Natural killer cell treated with Interleukin-12 subunit alpha and Interleukin-12 subunit beta and Interleukin-15 and Interleukin-18, amount 100 ng/mL, for 72 hours (primary cell): ENCODE results near the gene KCNQ1. TPM values are rescaled to one million over a fixed set of nuclear protein-coding genes. Genes with fewer than 3 reads are reported as not detected.

ENCODE experiments used
- ATAC-seq, 2 donors: fragments of 150-1000 bp; cut with Tn5 transposase in 1 of 2; sonication (Bioruptor Pico), chemical (Tn5 transposase) in 1 of 2; 2 replicates each; pipeline ENCODE4 v1.10.0; 2021
- DNase-seq: peaks from one replicate; pipeline ENCODE4 v3.0.0; 2022; ENCODE audit warnings: low spot score
- H3K27ac Mint-ChIP-seq, 2 donors: 1 replicate in 1 of 2; 2 replicates in 1 of 2; pipeline ENCODE4 v1.8.0; 2022; ENCODE audit warnings: mixed read lengths in 2 of 2, mild to moderate bottlenecking in 1 of 2, moderate library complexity in 1 of 2
- H3K27me3 Mint-ChIP-seq, 2 donors: 1 replicate in 1 of 2; 2 replicates in 1 of 2; pipeline ENCODE4 v1.8.0; 2022; ENCODE audit warnings: mixed read lengths in 2 of 2
- H3K36me3 Mint-ChIP-seq: one replicate; pipeline ENCODE4 v1.8.0; 2022; ENCODE audit warnings: mixed read lengths
- H3K4me1 Mint-ChIP-seq, 2 donors: 1 replicate in 1 of 2; 2 replicates in 1 of 2; pipeline ENCODE4 v1.8.0; 2022; ENCODE audit warnings: low read depth in 2 of 2, mixed read lengths in 2 of 2, mild to moderate bottlenecking in 1 of 2
- H3K4me3 Mint-ChIP-seq: one replicate; pipeline ENCODE4 v1.8.0; 2022; ENCODE audit warnings: mixed read lengths
- H3K9me3 Mint-ChIP-seq: 2 replicates; pipeline ENCODE4 v1.8.0; 2022; ENCODE audit warnings: mixed read lengths
- total RNA-seq, 2 donors: library from RNA; stranded (reverse); gene quantifications; one replicate each; pipeline ENCODE4 v1.2.3, GENCODE V29; 2022

KCNQ1 gene
- total RNA-seq, 2 donors from 2014 or later: 0.19 to 1.4 TPM

DNA sequence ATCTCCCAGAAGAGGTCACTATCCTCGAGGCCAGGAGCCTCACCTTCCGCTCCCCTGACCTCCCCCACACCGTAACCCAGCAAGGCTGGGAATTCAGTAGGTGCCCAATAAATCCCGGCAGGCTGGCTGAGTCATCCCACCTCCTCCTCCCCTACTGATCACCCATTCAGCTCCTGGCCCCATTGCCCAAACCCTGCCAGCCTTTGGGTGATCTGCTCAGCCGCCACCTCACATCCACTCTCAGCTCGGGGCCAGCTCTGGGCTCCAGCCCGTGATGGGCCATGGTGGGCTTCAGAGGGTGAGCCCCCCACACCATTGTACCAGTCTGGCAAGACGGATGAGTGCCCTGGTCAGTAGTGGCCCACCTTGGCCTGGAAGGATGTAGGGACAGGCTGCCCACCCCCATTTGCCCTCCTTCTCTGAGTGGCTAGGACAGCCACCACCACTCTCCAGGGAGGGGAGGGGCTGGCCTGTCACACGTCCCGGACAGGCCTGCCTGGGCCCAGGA is 8.7 kb upstream of the KCNQ1 start:
- no peaks in the 10 kb centered on the region for H3K4me1 Mint-ChIP-seq
- peaks cover 6 to 12% of the 10 kb centered on the region in 2 donors for H3K27me3 Mint-ChIP-seq
- ATAC-seq (peak in 1 of 2 donors; percentile 7), DNase-seq (peak; percentile 49)
- no peak overlapping the region for H3K4me3 Mint-ChIP-seq
- no peak overlapping the region for H3K27ac Mint-ChIP-seq
- H3K9me3 Mint-ChIP-seq: no peaks in the 10 kb centered on the region
- no peaks in the 10 kb centered on the region for H3K36me3 Mint-ChIP-seq

DNA sequence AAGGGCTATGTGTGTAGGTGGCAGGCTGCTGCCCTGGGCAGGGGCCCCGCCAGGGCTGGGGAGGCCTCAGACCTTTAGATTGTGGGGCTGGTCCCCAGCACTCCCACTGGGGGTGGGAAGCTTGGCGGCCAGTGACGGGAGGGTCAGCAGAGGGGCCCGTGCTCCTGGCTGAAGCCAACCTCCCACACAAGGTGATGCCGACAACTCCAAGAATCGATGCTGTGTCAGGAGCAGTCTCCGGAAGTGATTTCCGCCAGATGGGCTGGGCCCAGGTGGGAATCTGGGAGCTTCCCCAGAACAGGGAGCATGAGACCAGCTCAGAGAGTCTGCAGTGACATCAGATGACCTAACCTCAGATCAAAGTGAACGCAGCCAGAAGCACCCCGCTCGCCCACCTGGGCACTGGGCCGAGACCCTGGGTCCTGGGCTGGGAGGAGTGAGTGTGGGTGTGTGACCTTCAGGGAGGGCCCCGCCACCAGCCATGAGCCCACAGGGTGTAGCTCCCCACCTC is 8.2 kb upstream of the KCNQ1 start:
- peak; percentile 48 for DNase-seq
- Mint-ChIP-seq H3K4me3 (no peak overlapping the region), H3K27ac (no peak overlapping the region), H3K9me3 (no peaks in the 10 kb centered on the region), H3K4me1 (no peaks in the 10 kb centered on the region), H3K27me3 (peaks cover 6 to 12% of the 10 kb centered on the region in 2 donors), H3K36me3 (no peaks in the 10 kb centered on the region)
- no peak for ATAC-seq

DNA sequence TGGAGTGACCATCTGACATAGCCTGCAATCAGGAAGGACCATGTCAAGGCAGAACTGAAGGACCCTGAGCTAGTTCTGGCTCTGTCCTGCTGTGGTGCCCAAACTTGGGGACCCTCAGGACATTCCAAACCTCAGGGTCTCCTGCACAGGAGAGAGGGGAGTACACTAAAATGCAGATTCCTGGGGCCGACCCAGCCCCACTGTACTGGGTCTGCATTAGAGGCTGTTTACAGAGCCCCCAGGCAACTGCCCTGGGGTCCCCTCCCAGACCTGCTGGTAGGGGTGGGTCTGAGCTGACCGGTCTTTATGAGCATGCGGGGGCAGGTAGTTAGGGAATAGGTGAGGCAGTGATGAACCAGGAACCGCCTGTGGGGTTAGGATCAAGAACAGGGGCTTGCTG is 7.3 kb upstream of the KCNQ1 start:
- DNase-seq (peak; percentile 20), ATAC-seq (no peak)
- Mint-ChIP-seq H3K9me3 (no peaks in the 10 kb centered on the region), H3K27ac (no peak overlapping the region), H3K4me3 (no peak overlapping the region), H3K27me3 (peaks cover 6 to 12% of the 10 kb centered on the region in 2 donors), H3K4me1 (no peaks in the 10 kb centered on the region), H3K36me3 (no peaks in the 10 kb centered on the region)

DNA sequence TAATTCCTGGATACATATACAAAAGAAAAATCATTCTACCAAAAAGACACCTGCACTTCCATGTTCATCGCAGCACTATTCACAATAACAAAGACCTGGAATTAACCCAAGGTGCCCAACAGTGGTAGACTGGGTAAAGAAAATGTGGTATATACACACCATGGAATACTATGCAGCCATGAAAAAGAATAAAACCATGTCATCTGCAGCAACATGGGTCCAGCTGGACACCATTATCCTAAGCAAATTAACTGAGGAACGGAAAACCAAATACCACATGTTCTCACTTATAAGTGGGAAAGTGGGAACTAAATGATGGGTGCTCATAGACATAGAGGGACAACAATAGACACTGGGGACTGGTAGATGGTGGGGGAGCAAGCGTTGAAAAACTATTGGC is 5.0 kb upstream of the KCNQ1 start:
- Mint-ChIP-seq H3K4me1 (no peaks in the 10 kb centered on the region), H3K4me3 (no peak overlapping the region), H3K27ac (peak overlapping the region in 1 of 2 donors; percentile 7), H3K9me3 (no peaks in the 10 kb centered on the region), H3K36me3 (no peaks in the 10 kb centered on the region), H3K27me3 (peaks cover 14 to 20% of the 10 kb centered on the region in 2 donors)
- ATAC-seq (no peak), DNase-seq (no peak)

DNA sequence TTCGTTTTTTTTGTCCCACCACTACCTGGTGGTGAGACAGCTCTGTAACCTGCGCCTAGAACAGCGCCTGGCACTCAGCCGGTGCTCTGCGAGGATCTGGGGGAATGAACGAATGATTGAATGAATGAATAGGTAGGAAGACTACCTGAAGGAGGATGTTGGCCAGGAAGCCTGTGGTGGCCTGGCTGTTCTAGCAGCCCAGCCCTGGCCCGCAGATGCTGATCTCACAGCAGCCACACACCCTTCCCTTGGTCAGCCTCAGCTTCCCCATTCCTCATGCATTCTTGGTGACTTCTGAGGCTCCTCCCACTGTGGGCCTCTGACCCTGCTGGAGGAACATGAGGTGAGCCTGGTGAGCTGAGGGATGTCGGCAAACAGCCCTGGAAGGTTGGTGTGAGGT is 4.2 kb upstream of the KCNQ1 start:
- no peak for ATAC-seq

DNA sequence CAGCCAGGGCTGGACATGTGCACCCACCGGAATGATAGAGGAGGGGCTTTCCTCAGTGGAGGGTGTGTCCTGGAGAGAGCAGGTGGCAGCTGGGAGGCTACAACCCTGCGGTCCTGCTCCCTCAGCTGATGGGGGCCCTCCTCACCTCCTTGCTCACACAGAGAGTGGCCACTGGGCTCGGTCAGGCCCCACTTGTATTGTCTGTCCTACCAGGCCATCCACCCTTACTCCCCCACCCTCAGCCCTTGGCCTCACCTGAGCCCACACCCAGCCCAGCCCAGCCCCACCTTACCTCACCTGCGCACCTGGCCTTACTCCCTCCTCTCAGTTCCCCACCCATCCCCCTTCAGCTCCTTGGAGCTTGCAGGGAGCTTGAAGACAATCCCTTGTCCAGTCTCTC is 3.6 kb upstream of the KCNQ1 start:
- Mint-ChIP-seq H3K27ac (no peak overlapping the region), H3K4me3 (no peak overlapping the region), H3K4me1 (peaks cover 0 to 3% of the 10 kb centered on the region in 2 donors), H3K9me3 (no peaks in the 10 kb centered on the region), H3K27me3 (peaks cover 14 to 23% of the 10 kb centered on the region in 2 donors), H3K36me3 (no peaks in the 10 kb centered on the region)
- DNase-seq (peak; percentile 46), ATAC-seq (no peak)

More for the DNA sequence above, 4.2 kb upstream of the KCNQ1 start:
- Mint-ChIP-seq H3K4me3 (no peak overlapping the region), H3K4me1 (peaks cover 0 to 3% of the 10 kb centered on the region in 2 donors), H3K9me3 (no peaks in the 10 kb centered on the region), H3K36me3 (no peaks in the 10 kb centered on the region), H3K27me3 (peaks cover 14 to 23% of the 10 kb centered on the region in 2 donors), H3K27ac (no peak overlapping the region)
- DNase-seq: peak; percentile 31

DNA sequence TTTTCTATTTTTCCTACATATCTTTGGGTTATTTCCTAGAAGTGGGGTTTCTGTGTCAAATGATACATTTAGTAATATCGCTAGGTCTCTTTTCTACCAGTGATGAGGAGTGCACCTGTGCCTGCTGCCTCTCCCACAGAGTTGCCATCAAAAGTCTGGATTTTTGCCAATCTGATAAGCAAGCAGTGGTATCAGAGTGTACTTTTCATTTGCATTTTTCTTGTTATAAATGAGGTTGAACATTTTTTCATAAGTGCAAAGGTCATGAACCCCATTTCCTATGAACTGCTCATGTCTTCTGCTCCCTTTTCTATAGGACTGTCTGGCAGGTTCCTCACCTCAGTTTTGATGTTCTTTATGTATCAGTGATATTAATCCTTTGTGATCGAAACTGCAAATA is 2.2 kb upstream of the KCNQ1 start:
- Mint-ChIP-seq H3K4me3 (no peak overlapping the region), H3K27me3 (peaks cover 14 to 29% of the 10 kb centered on the region in 2 donors), H3K9me3 (no peaks in the 10 kb centered on the region), H3K36me3 (no peaks in the 10 kb centered on the region), H3K4me1 (peaks cover 0 to 5% of the 10 kb centered on the region in 2 donors), H3K27ac (no peak overlapping the region)
- DNase-seq (no peak), ATAC-seq (no peak)

DNA sequence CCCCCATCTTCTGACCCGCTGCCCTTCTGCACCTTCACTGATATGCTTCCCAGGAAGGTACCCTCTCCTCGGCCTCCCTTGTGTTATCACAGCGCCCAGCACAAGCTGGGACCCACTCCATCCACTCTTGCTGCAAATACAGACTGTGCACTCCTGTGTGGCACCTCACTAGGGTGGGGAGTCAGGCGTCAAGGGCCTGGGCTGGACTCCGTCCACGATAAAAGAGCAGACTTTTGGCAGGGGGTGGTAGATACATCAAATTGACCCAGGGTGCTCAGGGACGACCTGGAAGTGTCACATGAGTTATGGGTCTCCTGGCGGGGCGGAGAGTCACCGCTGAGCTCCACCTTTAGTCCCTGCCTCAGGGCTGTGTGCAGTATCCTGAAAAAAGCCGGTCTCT is 1.4 kb upstream of the KCNQ1 start:
- H3K4me3 Mint-ChIP-seq: no peak overlapping the region
- H3K36me3 Mint-ChIP-seq: no peaks in the 10 kb centered on the region
- H3K9me3 Mint-ChIP-seq: no peaks in the 10 kb centered on the region
- no peak overlapping the region for H3K27ac Mint-ChIP-seq
- DNase-seq (peak; percentile 10), ATAC-seq (no peak)
- peaks cover 0 to 5% of the 10 kb centered on the region in 2 donors for H3K4me1 Mint-ChIP-seq
- peaks cover 14 to 25% of the 10 kb centered on the region in 2 donors for H3K27me3 Mint-ChIP-seq

DNA sequence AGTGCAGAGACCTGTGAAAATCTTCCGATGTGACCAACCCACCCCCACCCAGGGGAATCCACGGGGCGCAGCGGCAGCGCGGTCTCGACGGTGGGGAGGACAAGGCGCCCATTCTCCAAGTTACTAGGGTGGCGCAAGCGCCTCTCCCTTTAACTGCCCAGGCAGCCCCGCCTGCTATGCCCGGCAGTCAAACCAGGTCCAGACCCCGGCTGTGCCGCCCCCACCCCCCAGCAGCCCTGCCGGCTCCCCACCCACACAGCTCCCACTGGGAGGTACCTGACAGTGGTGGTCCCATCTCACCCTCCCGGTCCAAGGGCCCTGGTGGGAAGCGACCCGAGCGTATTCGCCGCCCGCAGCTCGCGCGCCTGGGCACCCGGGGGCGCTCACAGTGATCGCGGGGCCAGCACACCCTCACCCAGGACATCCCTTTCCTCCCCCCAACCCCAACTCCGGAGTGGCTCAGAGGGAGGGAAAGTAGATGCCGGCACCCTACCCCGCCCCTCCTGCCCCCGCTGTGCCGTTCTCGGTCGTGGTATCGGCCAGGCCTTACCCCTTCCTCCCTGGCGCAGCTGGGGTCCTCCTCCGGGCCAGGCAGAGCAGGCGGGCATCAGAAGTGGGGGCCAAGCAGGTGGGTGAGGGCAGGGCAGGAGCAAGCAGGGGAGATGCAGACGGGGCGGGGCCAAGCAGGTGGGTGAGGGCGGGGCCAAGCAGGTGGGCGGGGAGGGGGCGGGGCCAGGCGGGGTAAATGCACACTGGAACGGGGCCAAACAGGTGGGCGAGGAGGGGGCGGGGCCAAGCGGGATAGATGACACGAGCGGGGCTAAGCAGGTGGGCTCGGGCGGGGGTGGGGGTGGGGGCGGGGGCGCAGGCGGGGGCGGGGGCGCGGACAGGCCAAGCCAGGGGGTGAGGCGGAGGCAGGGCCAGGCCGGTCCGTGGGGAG is 657 bp upstream of the KCNQ1 start, which contains the start of gene TRPM5:
Gene TRPM5, minus strand, starts transcription at position 634 of the 940 bp plus-strand sequence. CDS start 21,478 bp downstream, outside the sequence.
- Mint-ChIP-seq H3K4me3 (peak within 1 kb of the TSS; percentile 71), H3K27me3 (peaks cover 14 to 27% of the 10 kb centered on the region in 2 donors), H3K36me3 (no peaks in the 10 kb centered on the region), H3K27ac (no peak within 1 kb of the TSS), H3K4me1 (peaks cover 0 to 5% of the 10 kb centered on the region in 2 donors), H3K9me3 (no peaks in the 10 kb centered on the region)
- ATAC-seq (peak; percentile 14 to 48), DNase-seq (peak; percentile 63)

DNA sequence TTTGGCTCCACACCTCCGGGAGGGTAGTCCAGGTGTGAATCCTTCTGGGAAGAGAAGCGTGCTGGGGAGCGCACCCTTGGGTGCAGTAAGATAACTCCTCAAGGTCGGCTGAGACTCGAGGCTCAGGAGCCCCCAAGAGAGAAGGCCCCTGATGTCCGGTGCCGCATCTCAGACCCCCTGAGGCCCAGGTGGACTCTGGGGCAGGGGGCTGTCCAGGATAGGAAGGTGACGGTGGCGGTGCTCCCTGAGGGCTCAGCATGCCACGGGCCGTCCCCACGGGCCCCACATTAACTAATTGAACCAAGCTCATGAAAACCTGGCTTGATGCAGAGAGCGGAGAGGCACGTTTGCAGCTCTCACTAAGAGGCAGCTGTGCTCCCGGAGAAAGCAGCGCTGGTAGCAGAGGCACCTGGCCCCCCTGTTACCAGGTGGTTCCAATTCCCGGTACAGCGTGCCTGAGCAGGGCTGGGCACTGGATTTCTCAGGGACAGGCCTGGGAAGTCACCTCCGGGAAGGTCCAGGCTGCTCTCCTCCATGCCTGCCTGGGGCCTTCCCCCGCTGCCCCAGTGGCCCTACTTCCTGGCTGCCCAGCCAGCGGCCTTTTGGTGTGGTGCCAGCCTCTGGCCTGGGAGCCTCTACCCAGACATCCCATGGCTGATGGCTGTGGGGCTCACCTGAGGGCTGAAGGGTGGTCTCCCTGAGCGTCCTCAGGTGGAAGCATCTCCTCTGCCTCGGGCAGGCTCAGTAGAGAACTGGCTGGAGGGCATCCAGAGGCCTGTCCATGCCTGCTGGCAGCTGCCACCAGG is 1.1 kb downstream of the KCNQ1 start:
- ATAC-seq: no peak
- no peaks in the 10 kb centered on the region for H3K9me3 Mint-ChIP-seq
- H3K4me3 Mint-ChIP-seq: peak overlapping the region; percentile 71
- H3K27ac Mint-ChIP-seq: no peak overlapping the region
- peak; percentile 42 for DNase-seq
- no peaks in the 10 kb centered on the region for H3K36me3 Mint-ChIP-seq
- peaks cover 0 to 5% of the 10 kb centered on the region in 2 donors for H3K4me1 Mint-ChIP-seq
- peaks cover 7 to 20% of the 10 kb centered on the region in 2 donors for H3K27me3 Mint-ChIP-seq

DNA sequence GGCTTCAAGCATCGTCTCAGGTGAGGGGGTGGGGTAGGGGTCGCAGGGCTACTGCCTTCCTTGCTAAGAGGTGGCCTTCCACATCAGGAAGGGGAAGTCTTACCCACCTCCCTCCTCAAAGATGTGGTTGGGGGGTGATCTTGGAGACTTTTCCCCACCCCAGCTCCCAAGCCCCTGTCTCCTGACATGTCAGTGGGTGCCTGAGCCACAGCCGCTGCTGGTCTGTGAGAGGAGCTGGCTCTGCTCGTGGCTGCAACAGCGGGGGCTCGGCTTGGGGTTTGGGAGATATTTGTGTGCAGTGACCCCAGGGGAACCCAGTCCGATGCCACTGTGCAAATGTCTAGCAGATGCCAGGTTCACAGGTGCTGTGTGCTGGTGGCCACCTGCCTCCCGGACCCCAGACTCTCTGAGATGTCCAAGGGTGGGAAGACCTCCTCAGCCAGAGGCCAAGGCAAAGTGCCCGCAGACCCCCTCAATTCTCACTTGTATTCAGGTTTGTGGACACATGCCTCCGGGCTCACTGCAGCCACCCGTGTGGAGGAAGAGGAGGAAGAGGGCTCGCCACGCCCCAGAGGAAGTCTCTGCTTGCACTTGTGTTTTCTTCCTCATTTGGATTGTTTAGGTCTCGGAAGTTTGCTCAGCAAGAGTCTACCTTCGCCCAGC is 1.9 kb downstream of the KCNQ1 start:
- Mint-ChIP-seq H3K4me1 (peaks cover 0 to 5% of the 10 kb centered on the region in 2 donors), H3K27ac (no peak overlapping the region), H3K36me3 (no peaks in the 10 kb centered on the region), H3K4me3 (peak overlapping the region; percentile 20), H3K9me3 (no peaks in the 10 kb centered on the region), H3K27me3 (peaks cover 7 to 20% of the 10 kb centered on the region in 2 donors)
- DNase-seq: peak; percentile 48
- no peak for ATAC-seq

DNA sequence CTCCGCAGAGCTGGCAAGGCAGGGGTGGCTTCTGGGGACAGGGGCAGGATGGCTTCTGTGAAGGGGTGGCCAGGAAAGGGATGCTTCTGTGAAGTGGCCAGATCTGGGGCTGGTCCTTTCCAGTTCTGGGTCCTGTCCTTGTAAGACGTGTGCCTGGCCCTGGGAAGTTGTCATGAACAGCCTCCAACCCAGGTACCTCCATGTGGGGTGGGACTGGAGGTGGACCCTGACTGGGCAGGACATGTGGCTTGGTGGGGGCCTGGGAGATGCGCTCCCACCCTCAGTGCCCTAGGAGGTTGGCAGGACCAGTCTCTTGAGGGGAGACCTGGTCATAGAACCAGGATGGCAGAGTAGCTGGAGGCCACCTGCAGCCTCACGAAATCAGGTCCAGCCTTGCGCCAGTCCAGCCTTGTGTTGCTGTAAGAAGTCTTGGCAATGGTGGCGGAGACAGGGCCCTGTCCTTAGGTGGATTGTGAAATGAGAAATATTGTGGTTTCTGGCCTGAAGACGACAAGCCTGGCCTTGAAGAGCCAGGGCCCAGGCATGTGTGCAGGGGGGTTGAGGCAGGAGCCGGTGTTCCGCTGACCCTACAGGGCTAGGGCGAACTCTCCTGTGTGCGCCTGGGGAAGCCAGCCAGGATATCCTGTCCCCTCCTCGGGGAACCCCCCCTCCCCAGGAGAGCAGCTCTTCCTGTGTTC is 2.6 kb downstream of the KCNQ1 start:
- Mint-ChIP-seq H3K9me3 (no peaks in the 10 kb centered on the region), H3K36me3 (no peaks in the 10 kb centered on the region), H3K4me3 (peak overlapping the region; percentile 20), H3K27me3 (peaks cover 7 to 20% of the 10 kb centered on the region in 2 donors), H3K4me1 (peaks cover 0 to 5% of the 10 kb centered on the region in 2 donors), H3K27ac (no peak overlapping the region)
- ATAC-seq (no peak), DNase-seq (peak; percentile 51)
